Measurements from ENCODE around the gene FKBP6.
"Not testable (repeated sequence)": the region's sequence is repeated elsewhere in the genome, so short reads cannot be mapped to it uniquely, and the experiment has no call there.

FKBP6 gene

GRCh38 chr7:73324081-73324845, 3.7 kb upstream of the FKBP6 start:
- DNase-seq (ENCODE audit: low spot score): peak; percentile 69

- DNase-seq (ENCODE audit: low spot score): not testable (repeated sequence)
These were observed 2.5 kb upstream of the FKBP6 start for GRCh38 chr7:73325424-73325823.

- not testable (repeated sequence) for DNase-seq (ENCODE audit: low spot score)
These were observed 512 bp upstream of the FKBP6 start for GRCh38 chr7:73327449-73327848.

GRCh38 chr7:73328696-73329095, 735 bp downstream of the FKBP6 start:
- no peak for DNase-seq (ENCODE audit: low spot score)

- DNase-seq (ENCODE audit: low spot score): peak; percentile 52
These were observed 2.1 kb downstream of the FKBP6 start for GRCh38 chr7:73329861-73330581.

GRCh38 chr7:73330772-73331171, 2.8 kb downstream of the FKBP6 start:
- no peak for DNase-seq (ENCODE audit: low spot score)

- DNase-seq (ENCODE audit: low spot score): no peak
These were observed 4.5 kb downstream of the FKBP6 start for GRCh38 chr7:73332447-73332846.

GRCh38 chr7:73338321-73338720, 10.4 kb downstream of the FKBP6 start:
- no peak for DNase-seq (ENCODE audit: low spot score)

- DNase-seq (ENCODE audit: low spot score): no peak
These were observed 12.6 kb downstream of the FKBP6 start for GRCh38 chr7:73340514-73340913.

- DNase-seq (ENCODE audit: low spot score): peak; percentile 68
These were observed 13.9 kb downstream of the FKBP6 start for GRCh38 chr7:73341877-73342276.

GRCh38 chr7:73342645-73343044, 14.7 kb downstream of the FKBP6 start:
- peak; percentile 49 for DNase-seq (ENCODE audit: low spot score)

GRCh38 chr7:73343671-73344380, 15.9 kb downstream of the FKBP6 start:
- no peak for DNase-seq (ENCODE audit: low spot score)

- no peak for DNase-seq (ENCODE audit: low spot score)
These were observed 17.6 kb downstream of the FKBP6 start for GRCh38 chr7:73345538-73345937.

GRCh38 chr7:73345951-73346350, 18.0 kb downstream of the FKBP6 start:
- DNase-seq (ENCODE audit: low spot score): no peak

- no peak for DNase-seq (ENCODE audit: low spot score)
These were observed 21.8 kb downstream of the FKBP6 start for GRCh38 chr7:73349763-73350162.

GRCh38 chr7:73350306-73351068, 22.5 kb downstream of the FKBP6 start:
- no peak for DNase-seq (ENCODE audit: low spot score)

- DNase-seq (ENCODE audit: low spot score): no peak
These were observed 23.6 kb downstream of the FKBP6 start for GRCh38 chr7:73351447-73352167.

GRCh38 chr7:73352784-73353183, 24.8 kb downstream of the FKBP6 start:
- DNase-seq (ENCODE audit: low spot score): no peak

- DNase-seq (ENCODE audit: low spot score): no peak
These were observed 25.3 kb downstream of the FKBP6 start for GRCh38 chr7:73353243-73353642.

- no peak for DNase-seq (ENCODE audit: low spot score)
These were observed 26.2 kb downstream of the FKBP6 start for GRCh38 chr7:73354196-73354595.

- no peak for DNase-seq (ENCODE audit: low spot score)
These were observed 26.9 kb downstream of the FKBP6 start for GRCh38 chr7:73354821-73355220.

All from kidney tubule cell (primary cell).